NCI-H2029 treated with DMSO at 0.1 percent for 48 hours (cell line): Measurements from ENCODE around the gene NTF3.
A peak's percentile ranks its signal among the peaks of the same experiment; 100 is the strongest.

ENCODE experiments used
- DNase-seq: peaks from one replicate; lab custom pipeline; 2025; lab: John Stamatoyannopoulos, UW

Gene NTF3

DNA sequence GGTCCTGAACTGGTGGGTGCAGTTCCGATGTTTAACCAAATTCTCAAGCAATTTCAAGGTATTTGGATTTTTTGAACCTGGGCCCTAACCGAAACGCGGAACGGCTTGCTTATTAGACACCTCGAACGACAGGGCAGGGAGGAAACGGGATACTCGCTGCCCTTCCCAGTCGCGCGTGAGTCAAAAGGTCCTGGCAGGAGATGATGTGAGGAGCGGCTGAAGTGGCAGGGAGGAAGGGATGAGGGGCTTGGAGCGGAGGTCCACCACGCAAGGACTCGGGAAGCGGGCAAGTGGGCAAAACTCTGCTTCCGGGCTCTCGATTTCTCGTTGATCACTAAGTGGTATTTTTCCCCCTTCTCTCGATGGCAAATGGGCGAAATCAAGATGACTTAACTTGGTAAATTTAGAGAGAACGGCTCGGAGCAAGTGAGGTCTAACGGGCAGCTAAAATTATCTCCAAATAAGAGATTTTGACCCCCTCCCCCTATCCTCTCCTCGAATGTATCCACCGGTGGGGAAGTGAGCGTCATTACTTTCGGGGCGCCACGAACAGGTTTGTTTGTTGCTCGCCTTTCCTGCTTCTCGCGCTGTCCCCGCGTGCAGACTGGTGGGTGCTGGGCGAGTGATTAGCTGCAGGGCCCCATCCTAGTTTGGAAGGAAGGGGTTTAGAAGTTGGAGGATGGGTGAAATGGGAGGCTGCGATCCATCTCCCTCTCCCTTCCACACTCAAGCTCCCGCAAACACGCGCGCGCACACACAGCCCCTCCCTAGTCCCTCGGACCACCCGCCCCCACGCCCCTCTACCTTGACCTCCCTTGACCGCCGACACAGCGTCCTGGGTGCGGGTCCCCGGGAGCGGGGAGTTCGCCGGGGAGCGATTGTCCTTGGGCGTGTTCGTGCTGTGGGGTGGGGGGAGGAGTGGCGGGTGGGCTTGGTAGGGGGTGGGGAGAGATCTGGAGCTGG is 986 bp upstream of the NTF3 start:
- no peak for DNase-seq

GRCh38 chr12:5433081-5433844 is 1.4 kb downstream of the NTF3 start:
- DNase-seq, result no peak

GRCh38 chr12:5433845-5434646 is 2.1 kb downstream of the NTF3 start:
- DNase-seq, result no peak

GRCh38 chr12:5434647-5435560 is 3.0 kb downstream of the NTF3 start:
- no peak for DNase-seq

GRCh38 chr12:5437182-5437583 is 5.3 kb downstream of the NTF3 start:
- no peak for DNase-seq

DNA sequence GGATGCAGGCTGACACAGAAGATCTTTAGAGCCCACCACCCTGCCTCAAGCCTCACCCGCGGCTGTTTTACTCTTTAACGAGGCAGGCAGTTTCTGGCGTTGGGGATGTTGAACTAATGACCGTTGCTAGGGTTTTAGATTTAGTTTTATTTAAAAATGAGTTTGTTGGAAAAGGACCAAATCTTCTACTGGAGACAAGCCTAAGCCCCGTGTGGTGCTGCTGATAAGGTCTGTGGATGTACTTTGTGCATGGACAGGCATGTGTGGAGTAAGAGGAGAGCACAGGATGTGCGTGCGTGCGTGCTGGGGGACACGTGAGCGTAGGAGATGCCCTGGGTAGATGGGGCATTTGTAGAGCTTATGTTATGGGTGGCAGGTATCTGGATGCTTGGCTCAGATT is 5.7 kb downstream of the NTF3 start:
- no peak for DNase-seq

DNA sequence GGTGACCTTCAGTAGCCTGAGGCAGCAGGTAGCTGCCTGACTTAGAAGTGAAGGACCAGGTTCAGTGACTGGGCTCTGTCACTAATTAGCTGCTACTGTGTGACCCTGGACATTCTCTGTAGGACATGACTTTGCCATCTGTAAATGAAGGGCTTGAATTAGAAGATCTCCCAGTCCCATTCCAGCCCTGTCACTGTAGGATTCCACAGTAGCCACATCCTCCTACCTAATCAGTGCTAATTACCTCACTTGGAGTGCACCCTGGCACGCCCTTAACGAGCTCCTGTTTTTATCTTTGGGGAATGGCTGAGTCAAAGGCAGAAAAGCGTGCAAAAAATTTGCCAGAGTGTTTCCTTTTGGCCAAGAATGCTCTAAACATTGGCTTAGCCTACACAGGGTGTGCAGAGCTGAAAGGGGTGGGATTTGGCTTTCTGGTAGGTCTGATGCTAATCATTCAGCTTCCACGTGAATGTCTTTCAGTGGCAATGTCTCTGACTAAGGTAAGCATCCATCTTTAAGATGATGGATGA is 6.8 kb downstream of the NTF3 start:
- no peak for DNase-seq

GRCh38 chr12:5439371-5439771 is 7.5 kb downstream of the NTF3 start:
- no peak for DNase-seq

DNA sequence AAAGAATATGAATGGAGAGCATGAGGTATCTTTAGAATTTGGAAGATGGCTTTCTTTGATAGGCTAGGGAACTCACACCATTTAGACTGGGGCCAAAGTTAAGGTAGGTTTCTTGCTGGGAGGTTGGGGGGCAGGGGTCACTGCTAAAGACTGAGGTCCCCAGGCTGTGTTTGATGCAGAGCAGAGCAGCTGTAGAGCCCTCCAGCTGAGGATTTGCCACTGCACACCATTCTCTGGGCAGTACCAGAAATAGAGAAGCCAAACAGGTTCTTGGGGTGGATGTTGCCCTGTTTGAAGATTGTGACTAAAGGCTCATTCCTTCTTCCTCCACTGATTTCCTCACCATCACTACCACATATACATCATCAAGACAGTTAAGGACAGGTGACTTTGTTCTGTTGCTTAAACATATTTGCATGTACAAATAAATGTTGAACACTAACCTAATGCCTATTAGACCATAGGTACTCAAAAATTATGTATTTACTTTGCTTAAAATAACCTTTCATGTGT is 7.9 kb downstream of the NTF3 start:
- no peak for DNase-seq

GRCh38 chr12:5440978-5441377 is 9.1 kb downstream of the NTF3 start:
- DNase-seq, result no peak

DNA sequence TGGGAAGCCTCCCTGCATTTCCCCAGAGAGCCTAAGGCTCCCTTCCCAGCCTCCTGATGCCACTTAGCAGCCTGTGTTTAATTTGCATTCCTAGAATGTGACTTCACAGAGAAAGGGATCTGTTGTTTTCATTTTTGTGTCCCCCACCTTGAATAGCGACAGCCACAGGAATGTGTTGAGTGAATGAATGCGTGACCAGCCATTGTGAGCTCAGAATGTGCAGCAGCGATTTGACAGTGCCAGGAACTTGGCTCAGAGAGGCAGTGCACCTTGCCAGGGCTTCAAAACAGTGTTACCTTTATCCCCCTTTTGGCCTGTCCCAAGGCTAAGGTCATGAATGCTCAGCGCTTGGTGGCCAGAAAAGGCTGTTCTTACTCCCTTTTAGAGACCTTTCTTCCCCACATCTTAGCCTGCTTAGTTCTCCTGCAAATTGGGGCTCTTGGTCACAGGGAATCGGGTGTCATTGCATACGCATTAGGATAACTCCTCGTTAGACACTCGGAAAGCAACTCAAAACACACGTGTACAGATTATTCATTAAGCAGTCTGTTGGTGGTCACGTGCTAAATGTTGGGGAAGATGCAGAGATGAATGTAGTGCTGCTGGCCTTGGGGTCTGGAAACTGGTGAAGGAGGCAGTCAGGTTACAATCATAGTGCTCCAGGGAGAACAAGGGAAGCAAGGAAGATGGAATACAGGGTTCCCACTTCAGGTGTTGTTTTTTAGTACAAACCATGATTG is 9.8 kb downstream of the NTF3 start:
- DNase-seq, result peak; percentile 46

DNA sequence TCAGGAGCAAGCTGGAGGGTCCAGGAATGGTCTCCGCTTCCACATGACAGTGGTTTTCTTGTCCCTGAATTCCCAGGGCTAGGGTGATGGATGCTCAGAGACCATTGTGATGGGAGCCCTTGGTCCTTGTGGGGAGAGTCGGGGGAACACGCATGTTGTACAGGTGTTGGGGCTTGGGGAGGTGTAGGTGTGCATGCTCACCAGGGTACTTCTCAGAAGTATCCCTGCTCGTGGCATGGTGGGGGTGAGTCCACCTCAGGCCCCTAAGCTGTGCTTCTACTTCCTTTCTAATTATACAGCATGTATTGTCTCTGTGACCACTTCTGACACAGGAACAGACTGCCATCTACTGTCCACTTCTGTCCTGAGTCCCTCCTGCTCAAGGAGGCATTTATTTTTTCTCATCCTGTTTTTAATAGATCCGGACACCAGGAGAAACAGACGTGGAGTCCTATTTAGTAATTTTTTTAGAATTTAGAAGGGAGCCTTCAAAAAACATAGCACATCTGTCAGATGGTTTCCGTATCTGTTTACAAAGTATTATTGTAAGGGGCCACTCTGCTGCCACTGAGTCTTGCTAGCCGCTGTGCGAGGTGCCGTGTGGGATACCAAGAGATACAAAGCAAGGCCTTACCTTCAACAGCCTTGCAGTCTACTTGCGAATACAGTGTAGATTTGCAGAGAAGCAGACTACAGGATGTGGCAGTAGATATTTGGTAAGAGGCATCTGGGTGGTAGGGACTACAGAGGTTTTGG is 10.5 kb downstream of the NTF3 start:
- peak; percentile 66 for DNase-seq

DNA sequence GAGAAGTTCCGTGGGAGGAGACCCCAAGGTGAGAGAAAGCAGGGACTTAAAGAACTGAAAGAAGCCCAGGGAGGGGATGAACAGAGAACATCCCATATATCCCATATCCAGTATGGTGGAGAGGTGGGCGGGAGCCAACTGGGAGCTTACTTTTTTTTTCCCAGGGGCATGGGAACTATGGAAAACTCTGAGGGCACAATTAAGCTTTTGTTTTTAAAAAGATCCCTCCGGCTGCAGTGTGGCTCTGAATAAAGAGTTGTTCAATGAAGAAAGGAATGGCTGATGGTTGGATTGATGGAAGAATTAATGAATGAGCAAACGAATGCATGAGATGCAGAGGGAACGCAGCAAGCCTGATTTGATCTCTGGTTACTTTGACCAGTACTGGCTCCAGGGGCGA is 12.6 kb downstream of the NTF3 start:
- no peak for DNase-seq

- DNase-seq, result no peak
Measured at GRCh38 chr12:5447320-5447719, 15.4 kb downstream of the NTF3 start.

DNA sequence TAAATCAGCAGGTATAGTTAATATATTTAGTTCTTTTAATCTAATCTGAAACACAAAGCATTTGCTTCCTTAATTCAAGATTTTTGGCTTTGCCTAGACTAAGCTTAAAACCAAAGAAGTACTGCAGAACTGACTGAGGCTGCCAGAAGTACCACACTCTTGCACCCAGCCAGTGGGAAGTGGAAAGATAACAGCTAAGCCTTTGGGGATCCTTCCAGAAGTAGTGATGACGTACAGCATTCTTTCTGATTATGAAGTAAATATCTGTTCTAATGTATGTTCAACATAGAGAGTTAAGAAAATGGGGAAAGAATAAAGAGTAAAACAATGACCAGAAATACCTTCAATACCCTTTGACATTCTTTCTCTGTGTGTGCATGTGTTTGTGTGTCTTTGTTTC is 19.3 kb downstream of the NTF3 start:
- DNase-seq, result no peak

DNA sequence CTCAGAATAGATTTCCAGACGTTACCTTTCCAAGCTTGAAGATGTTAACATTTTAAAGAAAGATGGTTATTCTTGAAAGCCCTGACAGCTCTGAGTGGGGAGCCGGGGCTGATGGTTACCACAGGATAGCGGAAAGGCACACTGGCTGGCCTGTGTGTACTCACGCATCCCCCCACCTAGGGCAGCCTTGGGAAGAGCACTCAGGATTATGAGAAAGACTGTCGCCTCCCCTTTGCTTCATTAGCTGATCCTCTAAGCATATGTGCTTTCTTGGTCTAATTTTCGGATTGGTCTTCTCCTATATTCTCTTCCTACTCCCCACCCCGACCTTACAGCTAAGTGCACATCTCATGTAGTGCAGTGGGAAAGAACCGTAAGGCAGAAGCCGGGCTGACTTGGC is 20.7 kb downstream of the NTF3 start:
- no peak for DNase-seq

- DNase-seq, result no peak
Measured at GRCh38 chr12:5453466-5453865, 21.6 kb downstream of the NTF3 start.

GRCh38 chr12:5455045-5455444 is 23.1 kb downstream of the NTF3 start:
- no peak for DNase-seq

DNA sequence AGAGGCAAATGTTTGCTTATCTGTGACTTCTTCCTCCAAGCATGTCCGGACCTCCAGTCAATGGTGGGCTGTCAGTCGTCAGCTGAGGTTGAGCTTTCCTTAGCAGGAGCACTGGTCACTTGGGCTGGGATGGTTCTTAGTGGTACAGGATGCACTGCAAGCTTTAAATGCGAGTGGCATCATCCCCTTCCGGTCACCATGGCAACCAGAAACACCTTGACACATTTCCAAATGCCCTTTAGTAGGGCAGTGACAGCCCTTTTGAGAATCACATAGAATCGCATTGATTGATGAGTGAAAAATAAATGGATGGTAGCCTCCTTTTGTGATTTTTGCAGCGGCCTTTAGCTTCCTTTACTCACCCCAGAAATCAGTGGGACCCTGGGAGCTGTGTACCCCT is 24.1 kb downstream of the NTF3 start:
- DNase-seq, result no peak
